Fibroblast of peridontal ligament (primary cell): ENCODE measurements around the gene CEP131.

Experiments used
- DNase-seq: peaks from one replicate; pipeline ENCODE4 v3.0.0-alpha.2; 2010; ENCODE audit errors: extremely low read depth

The CEP131 gene

DNA sequence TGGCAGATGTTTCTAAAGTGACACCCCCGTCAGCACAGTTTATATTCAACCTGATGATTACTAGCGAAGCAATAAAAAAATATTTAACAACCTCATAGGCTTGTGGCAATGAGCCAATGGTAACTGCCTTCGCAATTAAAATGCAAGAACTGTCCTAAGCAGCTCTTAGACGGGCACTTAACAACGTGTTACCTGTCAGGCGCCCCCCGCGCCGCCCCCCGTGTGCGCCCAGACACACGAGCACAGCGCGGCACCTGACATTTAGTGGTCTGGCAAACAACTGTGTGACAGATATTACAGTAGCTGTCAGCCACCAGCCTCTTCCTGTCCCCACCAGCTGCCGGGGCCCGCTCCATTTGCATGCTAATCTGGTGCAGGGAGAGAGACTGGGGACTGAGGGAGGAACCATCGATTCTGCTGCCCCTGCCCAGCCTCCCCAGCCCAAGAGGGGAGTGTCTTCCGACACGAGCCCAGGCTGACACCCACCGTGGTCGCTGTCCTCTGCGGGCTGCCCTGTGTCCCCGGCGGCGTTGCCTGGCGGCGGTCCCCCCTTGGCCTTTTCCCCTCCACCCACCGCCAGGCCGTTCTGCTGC, 29.0 kb upstream of the CEP131 start:
- DNase-seq: no peak

DNA sequence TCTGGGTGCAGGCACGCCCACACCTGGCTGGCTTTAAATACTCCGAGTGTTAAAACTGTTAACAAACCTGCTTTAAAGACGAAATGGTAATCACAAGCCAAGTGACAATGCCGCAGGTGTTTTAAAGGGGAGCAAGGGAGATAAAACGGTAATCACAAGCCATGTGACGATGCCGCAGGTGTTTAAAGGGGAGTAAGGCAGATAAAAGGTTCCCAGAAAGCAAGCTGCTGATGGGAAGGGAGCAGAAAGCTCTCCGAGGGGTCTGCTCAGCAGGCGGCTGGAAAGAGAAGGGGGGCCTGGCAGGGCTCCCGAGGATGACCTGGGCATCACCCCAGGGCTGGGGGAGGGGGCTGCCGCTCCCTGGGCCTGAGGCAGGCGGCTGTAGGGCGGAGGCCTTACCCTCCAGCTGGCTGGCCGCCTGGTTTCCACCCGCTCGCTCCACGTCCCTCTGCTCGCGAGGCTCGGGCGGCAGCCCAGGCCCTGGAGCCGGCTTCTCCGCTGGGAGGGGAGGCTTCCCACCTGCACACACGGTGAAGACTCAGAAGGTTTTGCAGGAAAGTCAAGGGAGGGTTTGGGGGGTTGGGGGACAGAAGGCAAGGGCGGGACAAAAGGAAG, 28.4 kb upstream of the CEP131 start:
- DNase-seq: no peak

DNA sequence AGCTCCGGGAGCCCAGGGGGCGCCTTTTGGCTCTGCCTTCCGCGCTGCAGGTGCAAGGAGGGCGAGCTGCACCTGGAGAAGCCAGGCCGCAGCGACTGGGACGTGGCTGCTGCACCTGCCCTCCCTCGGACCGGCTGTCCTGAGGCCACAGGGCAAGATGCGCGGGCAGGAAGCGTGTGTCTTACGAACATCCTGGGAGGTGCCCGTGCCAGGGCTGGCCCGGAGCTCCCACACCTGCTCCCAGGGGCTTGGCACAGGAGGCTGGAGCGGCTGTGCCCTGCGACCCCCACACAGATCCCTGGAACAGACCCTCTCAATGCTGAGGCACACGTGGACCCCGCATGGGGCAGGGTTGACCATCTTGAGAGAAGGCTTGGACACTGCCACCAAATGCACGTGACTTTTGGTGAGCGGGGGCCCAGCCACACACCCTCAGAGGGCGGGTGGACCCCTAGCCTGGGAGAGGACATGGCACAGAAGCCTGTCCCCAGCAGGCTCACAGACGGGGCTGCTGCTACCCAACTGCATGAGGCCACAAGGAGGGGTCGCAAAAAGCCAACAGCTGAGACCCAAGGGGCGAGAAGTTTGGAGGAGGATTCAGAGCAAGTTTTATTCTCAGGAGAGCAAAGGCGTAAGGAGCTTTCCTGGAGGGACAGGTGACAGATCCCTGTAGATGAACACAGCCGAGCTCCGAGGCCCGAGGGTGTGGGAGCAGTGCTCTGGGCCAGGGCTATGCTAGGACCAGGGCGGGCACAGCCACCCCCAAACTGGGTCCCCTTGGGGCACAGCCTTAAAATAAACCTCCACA, 27.7 kb upstream of the CEP131 start:
- no peak for DNase-seq

DNA sequence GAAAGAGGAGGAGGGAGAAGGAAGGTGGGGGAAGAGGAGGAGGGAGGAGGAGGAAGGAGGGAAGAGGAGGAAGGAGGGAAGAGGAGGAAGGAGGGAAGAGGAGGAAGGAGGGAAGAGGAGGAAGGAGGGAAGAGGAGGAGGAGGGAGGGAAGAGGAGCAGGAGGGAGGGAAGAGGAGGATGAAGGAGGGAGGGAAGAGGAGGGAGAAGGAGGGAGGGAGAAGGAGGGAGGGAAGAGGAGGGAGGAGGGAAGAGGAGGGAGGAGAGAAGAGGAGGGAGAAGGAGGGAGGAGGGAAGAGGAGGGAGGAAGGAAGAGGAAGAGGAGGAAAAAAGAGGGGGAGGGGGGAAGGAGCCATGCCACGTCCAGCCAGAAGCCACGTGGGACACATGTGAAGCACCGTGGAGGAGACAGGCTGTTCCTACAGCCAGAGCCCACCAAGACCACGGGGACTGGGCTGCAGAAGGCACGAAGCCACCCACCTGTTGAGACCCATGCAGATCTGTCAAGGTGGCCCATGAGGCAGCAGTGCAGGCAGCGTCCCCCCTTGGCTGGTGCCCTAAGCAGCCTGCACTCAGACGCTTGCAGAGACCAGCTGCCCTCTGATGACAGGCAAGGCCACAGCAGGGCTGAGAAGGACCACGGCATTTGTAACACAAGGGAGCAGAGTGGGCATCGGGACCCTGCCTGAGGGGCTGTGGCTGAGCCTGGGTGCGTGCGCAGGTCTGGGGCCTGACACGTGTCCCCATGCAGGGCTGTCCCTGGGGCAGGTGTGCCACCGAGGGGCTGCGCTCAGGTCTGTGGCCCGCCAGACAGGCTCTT, 26.7 kb upstream of the CEP131 start:
- DNase-seq: no peak

DNA sequence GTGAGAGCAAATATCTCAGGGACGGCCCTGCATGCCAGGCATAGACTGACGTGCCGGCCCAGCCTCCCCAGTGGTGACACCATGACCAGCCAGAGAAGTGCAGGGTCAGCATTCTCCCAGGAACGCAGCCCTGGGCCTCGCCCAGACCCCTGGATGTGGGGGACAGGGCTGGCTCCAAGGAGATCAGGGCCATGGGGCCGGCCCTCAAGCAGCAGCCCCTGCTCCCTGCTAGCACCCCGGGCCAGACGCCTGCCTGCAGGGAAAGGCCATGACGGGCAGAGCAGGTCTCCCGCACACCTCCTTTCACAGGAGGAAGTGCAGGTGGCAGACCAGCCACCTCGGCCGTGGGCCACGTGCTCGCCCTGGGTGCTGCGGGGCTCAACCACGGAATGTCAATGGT, 25.9 kb upstream of the CEP131 start:
- no peak for DNase-seq

DNA sequence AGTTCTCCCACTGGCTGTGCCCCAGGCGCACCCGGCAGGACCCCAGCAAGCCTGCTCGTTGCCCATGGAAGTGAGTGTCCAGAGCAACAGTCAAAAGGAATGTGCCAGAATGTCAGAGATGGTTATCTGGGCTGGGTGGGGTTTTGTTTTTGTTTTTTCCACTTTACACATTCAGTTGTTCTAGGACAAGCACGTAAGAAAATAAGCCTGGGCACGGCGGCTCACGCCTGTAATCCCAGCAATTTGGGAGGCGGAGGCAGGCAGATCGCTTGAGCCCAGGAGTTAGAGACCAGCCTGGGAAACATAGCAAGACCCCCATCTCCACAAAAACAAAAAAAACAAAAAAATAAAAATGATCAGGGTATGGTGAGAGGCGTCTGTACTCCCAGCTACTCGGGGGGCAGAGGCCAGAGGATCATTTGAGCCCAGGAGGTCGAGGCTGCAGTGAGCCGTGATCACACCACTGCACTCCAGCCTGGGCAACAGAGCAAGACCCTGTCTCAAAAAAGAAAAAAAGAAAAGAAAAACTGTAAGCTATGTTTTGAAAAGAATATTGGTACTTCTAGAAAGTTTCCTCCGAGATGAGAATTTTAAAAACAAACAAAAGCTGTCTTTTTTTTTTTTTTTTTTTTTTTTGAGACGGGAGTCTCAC, 24.7 kb upstream of the CEP131 start:
- no peak for DNase-seq

DNA sequence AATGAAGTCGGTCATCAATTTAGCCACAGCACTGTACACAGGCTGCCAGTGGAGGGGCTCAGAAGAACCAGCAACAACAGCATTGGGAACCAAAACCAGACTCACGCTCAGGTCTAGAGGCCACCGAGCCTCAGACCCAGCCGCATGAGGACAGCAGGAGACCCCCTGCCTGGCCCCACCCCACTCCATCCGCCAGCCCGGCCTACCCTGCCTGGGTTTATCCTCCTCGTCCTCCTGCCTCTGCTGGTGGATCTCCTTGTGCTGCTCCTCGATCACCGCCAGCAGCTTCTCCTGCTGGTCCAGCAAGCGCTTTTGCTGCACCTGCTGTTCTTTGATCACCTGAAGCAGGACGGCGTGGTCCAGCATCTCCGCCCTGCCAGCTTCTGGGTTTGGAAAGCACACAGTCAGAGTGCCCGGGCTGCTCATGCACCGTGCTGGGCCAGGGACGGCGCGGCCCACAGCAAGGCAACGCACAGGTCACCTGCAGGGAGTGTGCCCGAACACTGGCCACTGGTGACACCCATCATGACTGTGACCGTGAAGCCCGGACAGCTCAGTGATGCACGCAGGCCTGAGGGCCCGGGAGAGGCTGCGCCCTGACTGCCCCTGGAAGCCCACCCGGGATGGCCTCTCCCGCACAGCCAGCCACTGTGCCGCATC, 24.0 kb upstream of the CEP131 start:
- DNase-seq: no peak

DNA sequence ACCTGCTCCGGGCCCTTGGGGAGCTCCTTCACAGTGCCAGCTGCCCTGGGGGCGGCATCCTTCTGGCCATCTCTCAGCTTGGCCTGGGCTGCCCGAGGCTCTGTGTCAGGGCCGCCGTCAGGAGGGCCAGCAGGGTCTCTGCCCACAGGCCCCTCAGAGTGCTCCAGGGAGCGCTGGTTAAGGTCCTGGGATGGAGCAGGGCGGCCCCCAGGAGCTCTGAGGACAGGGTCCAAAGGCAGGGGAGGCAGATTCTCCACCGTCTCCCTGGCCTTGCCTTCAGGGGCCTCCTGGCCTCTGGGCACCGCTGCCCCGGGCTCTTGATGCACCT, 23.5 kb upstream of the CEP131 start:
- DNase-seq: no peak

DNA sequence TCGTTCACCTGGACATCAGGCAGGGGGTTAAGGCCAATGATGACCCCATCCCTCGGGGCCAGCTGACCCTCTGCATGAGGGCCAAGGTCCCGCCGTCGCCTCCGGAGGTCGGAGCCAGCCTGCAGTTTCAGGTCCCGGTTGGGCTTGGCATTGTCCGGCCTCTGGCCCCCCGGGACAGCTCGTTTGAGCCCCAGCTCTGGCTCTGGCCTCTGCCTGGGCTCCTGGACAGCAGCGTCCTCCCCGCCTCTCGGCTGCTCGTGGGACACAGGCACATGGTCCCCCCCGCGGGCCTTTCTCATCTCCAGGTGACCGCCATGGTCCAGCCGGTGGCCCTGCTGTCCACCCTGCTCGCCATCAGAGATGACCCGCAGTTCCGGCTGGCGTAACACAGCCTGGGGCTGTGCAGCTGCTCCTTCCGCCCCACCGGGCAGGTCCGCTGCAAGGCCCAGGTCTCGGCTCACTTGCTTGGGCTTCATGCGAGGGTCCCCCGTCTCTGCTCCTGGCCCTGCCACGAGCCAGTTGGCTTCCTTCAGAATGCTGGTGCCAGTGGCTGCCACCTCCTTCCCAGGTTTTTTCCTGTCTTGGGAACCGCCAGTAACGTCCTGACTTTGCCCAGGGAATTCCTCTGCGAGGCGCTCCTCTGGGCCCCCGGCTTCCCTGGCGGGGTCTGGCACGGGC, 23.0 kb upstream of the CEP131 start:
- DNase-seq: no peak

DNA sequence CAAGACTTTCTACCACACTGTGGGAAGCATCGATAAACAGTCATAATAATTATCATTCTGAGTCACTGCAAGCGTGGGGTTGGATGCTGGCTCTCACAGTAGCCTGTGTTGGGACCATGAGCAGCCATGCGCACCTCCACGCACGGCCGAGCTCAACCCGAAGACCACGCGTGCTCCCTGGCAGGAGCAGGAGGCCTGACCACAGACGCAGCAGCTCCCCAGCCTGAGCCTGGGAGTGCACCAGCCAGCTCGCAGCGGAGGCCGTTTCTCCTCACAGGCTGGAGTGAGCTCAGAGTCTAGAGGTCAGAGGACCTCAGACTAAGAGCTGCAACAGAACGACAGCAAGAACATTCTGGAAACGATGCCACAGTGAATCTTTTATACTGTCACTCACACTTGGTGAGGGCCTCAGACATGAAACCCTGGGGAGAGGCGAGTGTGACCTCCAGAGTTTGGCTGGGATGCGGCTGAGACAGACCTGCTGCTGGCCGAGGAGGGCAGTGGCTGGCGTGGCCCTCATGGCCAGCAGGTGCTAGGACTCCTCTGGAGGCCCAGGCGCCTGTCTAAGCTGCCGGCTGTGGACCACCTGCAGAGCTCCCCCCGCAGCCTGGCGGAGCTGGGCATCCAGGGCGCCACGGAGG, 22.4 kb upstream of the CEP131 start:
- DNase-seq: peak; percentile 68

DNA sequence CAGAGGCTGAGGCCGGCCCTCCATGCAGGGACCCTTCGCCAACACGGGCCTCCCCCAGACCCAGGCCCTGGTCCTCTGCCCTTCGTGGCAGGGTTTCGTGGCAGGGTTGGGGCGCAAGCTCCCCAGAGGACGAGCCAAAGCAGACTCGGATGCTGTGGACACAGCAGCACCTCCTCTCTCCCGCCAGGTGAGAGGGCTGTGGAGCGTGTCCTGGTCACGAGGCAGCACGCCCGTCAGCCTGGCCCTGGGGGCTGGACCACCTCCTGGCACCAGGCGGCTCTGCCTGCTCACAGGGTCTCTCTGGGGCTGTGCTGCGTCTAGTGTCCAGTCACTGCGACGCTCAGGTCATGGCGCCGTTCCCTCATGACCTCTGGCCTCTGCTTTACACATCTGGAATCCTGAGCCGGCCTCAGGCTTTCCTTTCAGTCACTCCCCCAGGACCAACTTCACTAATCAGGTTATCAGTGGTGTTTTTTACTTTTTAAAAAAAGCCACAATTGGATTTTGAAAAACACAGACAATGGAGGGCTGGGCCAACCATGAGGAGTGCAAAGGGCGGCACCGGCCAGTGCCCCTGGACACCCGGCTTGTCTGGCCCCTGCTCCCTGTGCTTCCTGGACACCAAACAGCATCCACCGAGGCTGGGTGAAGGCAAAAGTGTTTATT, 21.7 kb upstream of the CEP131 start:
- no peak for DNase-seq

DNA sequence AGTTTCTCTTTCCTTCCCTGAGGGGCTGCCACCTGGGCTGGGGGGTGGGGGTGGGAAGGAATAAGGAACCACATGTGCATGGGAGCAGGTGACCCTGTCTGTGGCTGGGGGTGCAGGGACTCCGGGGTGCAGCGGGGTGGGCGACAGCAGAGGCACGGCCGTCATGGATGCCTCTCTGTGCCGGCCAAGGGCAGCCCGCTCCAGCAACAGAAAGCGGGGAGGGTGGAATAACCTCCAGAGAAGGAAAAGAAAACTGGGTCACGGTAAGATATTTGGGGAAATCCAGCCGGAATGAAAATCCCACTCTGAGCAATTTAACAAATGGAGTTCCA, 20.5 kb upstream of the CEP131 start:
- no peak for DNase-seq

DNA sequence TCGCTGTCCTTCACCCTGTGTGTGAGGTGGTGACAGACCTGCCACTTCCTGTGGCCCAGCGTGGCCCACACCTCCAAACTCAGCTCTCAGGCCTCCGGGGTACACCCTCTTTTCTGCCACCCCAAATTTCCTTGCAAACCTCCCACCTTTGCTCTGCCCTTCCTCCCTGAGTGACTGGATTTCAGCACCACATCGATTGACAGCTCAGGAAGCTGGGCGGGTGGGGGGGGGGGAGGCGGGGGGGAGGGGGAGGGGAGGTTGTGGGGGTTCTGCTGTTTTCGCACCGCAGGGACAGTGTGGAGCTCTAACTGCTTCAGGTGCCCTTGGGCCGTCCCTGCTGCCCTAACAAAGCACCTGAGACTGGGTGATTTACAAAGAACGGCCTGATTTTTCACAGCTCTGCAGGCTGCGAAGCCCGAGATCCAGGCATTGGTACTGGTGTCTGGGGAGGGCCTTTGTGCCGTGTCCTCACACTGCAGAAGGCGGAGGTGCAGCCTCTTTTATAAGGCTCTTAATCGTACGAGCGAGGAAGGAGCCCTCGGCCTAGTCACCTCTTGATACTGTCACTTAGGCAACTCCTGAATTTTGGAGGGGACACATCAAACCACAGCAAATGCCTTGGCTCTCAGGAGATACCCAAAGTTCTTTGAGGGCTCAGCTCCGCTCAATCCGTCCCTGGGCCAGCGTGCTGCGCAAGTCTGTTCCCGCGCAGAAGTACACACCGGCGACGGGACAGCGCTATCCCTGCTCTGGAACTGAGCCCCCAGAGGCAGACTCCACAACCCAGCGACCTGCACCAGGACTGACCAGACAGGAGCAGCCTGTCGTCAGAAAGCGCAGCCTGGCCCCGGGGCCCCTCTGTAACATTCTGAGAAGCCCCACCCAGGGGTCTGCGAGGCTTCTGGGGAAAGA, 19.9 kb upstream of the CEP131 start:
- no peak for DNase-seq

DNA sequence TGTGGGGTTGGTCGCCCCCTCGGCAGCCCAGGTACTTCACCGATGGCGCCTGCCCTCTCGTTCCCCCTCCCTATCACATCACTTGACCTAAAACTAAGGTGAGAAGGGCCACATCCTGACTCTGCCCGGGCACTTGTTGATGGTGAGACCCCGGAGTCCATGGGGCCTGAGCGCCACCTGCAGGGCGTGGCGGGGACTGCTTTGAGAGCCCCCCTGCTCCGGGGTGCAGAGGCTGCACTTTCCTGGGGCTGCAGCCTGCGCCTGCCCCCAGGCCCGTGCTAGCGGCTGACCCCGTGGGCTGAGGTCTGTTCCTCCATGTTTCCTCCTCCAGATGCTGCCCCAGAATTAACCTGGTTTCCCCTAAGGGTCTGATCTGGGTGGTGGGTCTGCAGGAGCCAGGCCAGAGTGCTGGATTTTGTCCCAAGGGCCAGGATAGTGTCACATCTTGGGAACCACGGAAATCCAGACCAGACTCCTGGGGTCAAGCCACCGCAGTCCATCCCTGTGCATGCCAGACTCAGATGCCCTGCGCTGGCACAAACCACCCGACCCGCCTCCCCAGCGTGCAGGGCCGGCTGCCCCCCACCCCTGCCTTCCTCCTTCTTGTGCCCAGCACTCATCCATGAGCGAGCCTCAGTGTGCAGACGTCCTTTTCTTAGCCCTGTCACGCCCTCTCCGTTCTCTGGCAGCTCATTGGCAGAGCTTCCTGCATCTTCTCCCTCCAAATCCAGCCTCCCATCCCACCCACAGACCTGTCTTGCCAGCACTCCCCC, 19.1 kb upstream of the CEP131 start:
- DNase-seq: no peak

DNA sequence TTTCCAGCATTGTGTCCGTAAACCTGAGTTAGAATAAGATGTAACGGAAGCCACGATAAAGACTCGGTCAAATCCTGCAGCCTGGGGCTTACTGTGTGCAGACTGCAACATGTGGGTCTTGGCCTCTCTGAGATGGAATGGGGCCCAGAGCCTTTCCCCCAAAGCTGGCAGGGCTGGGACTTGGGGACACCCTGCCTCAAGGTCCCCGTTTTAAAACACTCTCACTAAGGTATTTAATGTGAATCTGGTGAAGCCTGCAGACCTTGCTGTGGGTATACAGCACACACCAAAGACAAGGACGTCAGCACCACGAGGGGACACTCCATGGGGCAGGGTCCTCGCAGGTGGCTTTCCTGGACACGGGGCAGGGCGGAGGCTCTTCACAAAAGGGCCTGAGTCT, 18.4 kb upstream of the CEP131 start:
- no peak for DNase-seq

DNA sequence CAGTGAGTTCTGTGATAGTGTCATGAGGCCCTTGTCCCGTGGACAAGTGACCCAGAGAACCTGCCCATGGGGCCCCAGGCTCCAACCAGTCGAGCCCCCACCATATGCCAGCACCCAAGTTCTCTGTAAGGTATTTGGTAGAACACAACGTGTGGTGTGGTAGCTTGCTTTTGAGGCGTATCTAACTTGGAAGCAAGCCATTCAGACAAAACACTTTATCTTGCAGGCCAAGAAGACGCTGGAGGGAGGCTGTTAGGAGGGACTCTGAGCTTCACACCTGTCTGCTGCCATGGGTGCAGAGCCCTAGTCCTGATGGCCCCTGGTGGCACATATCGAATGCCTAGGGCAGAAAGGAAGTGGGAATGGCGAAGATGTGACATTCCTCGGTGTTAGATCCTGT, 18.0 kb upstream of the CEP131 start:
- DNase-seq: no peak

DNA sequence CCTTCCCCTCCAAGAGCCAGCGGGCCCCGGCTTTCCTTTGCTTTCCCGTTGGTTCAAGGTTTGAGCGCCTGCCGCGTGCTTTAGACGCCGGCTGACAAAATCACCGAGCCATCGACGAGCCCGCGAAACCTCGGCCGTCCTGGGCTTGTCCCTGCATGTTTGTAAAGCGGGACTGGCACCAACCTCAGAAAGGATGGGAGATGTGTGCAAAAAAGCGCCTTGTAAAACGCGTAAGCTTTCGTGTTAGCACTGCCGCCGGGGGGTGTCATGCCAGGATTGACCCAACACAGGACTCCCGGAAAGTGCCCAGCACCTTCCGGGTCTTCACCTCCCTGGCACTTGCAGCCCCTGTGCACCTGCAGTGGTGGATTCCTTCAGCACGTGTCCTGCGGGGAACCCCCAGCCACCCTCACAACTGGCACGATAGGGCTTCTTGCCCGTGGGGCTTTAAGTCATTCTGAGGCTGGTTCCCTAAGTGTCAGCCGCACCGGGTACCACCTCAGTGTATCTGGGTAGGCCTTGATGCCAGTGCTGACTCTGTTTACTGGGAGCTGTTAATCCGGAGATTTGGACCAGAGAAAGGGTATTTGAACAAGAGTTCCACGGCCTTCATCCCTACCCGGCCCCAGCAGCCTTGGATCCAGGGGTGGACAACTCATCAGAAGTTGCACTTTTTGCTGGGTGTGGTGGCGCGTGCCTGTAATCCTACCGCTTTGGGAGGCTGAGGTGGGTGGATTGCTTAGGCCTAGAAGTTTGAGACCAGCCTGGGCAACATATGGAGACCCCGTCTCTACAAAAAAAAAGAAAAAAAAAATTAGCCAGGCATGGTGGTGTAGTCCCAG, 17.2 kb upstream of the CEP131 start:
- DNase-seq: no peak
